ENCODE data around the gene CC2D1A.

CC2D1A gene

DNA sequence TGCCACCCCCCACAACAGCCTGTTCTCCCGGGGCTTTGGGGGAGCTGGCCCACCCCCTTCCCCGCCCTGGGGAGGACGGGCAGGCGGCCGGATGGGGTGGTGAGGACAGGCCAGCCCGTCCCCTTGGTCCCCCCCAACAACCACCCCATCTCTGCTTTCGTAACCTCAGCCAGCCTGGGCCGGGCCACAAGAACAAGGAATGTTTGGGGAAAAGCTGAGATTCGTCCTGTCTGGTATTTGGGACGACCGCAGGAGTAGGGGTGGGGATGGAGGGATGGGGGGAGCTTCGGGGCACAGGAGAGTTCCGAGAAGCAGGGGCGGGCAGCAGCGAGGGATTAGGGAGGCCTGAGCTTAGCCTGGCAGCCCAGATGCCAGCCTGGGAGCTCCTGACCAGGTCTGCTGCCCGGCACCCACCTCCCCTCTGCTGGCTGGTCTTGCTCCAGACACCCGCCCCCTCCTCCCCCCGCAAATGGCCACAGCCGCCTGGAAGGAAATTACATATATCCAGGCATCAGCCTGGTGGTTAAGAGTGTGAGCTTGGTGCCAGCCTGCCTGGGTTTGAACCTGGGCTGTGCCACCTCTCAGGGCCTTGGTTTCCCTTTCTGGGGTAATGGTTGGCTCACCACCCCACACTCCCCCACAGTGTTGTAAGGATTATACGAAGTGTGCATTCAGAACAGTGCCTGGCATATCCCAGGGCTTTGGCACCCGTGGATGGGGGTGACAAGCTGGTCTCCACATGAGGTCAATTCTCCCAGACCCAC is 32.5 kb downstream of the CC2D1A start, which contains the start of gene PODNL1:
TSS of gene PODNL1 (minus strand) at position 117 of the 764 bp plus-strand sequence. CDS start 236 bp downstream, outside the sequence.
- DNase-seq = no peak

DNA sequence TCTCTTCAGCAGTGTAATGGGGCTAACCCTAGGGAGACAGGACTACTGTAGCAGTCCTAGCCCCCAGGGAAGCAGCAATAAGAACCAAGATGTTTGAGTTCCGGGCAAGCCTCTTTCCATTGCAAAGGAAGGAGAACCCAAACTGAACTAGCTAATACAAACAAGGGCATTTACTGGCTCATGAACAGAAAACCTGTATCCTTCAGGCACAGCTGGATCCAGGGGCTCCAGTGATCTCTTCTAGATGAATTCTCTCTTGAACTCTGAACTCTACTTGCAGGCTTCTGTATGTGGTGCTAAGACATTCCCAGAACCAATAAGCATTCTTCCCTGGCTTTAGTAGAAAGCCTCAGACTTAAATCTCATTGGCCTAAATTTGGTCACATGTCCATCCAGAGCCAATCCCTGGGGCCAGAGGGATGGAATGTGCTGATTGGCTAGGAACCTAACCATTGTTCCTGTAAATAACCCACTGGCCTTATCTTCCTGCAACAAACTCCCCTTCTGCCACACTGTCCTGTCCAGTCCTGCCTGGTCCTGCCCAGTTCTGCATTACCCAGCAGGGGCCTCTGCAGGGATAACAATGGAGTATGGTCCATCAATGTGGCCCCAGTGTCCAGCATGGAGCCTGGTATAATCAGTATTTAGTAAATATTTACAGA is 36.2 kb downstream of the CC2D1A start:
- peak; percentile 36 for DNase-seq

DNA sequence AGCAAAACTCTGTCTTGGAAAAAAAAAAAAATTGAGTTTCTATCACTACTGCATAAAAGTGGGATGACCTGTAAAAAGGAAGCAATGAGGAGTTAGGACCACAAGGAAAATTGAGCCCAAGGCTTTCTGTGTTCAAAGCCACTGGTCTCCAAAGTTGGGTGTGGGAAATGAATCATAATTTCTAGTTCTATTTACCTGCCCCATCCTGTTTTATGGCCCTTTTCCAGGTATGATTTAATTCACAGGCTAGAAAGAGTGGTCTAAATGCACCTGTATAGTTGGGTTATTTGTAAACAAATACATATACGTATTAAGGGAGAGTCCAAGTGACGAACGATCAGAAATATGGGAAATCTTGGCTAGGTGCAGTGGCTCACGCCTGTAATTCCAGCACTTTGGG is 40.4 kb downstream of the CC2D1A start:
- DNase-seq = no peak

DNA sequence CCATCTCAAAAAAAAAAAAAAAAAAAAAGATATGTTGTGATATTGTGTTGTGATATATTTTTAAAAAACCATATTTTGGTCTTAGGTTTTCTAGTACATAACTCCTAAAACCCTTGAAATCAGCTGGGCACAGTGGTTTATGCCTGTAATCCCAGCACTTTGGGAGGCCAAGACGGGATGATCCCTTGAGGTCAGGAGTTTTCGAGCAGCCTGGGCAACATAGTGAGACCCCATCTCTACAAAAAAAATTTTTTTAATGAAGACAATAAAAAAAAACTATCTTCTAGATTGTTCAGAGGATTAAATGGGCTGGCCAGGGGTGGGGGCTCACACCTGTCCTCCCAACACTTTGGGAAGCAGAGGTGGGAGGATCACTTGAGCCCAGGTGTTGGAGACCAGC is 45.0 kb downstream of the CC2D1A start:
- no peak for DNase-seq

DNA sequence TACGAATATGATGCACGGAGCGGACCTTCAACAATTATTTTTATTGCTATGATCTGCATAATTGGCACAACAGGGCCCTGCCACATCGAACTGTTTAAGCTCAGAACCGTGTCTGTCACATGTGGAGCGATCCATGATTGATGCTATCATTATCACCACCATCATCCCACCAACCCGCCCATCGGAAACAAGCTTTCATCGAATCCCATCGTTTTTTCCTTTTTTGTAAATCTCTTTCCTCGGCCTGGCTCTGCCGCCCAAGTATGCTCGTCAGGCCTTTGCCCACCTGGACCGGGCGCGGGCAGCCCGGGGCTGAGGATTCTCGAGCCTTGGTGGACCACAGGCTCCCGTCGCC is 45.8 kb downstream of the CC2D1A start:
- no peak for DNase-seq

DNA sequence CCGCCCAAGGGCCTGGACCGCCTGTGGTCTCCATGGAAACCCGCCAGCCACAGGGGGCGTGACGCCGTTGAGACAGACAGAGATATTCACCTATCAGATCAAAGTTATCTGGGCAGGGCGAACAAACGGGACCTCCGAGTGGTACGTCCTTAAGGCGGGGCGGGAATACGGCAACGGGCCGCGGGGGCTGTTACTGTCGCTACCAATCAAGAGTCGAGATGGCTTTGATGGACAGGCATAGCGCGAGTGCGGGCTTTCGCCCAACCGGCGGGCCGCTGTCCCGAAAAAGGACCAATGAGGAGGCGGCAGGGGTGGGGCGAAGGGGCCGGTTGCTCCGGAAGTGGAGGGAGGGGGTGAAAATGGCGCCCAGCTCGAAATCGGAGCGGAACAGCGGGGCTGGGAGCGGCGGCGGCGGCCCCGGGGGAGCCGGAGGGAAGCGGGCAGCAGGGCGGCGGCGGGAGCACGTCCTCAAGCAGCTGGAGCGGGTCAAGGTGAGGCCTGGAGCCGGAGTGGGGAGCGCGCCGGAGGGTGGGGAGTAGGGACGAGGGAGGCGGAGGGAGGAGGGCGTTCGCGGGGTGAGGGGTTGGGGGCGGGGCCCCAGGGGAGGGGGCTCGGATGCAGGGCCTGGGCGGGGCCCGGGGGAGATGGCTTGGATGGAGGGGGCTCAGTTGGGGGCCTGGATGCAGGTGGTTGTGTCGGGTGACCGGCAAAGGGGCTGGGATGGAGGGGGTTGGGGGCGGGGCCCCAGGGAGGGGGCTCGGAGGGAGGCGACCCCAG is 46.3 kb downstream of the CC2D1A start, which contains the start of gene DCAF15:
TSS of gene DCAF15 (plus strand) at position 356 of the 777 bp plus-strand sequence. CDS start at position 360, 4 bp downstream.
- peak; percentile 100 for DNase-seq

DNA sequence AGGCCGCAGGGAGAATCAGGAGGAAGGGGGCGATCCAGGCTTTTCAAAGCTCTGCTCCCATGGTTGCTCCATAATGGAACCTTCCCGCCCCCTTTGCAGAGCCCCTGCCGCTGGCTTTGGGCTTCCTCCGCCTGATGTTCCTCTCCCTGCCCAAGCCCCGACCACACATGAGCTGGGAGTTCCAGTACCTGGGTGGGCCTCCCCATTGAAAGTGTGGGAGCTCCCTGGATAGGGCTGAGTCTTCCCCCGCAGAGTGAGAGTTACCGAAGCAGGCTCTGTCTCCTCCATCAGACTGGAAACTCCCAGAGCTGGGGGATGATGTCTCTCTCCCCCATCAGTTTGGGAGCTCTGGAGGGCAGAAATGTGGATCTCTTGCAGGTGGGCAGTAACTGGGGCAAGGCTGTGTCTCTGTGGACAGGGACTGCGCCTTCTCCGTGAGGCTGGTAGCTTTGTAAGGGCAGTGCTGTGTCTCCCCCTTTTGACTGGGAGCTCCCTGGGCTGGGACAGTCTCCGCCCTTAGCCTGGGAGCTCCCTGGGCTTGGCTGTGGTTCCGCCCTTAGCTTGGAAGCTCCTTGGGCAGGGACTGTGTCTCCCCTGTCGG is 47.0 kb downstream of the CC2D1A start:
- DNase-seq = no peak

DNA sequence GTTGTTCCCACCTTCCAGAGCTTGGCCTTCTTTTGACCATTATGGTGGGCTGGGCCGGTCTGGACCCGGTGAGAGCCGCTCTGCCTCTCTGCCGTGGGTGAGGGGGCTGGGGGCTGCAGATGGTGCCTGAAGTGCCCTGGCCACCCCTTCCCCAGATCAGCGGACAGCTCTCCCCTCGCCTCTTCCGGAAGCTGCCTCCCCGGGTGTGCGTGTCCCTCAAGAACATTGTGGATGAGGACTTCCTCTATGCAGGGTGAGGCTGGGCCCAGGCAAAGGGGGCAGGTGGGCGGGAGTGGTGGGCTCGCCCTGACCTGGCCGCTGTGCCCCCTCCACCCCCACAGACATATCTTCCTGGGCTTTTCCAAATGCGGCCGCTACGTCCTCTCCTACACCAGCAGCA is 48.2 kb downstream of the CC2D1A start:
- DNase-seq = no peak

DNA sequence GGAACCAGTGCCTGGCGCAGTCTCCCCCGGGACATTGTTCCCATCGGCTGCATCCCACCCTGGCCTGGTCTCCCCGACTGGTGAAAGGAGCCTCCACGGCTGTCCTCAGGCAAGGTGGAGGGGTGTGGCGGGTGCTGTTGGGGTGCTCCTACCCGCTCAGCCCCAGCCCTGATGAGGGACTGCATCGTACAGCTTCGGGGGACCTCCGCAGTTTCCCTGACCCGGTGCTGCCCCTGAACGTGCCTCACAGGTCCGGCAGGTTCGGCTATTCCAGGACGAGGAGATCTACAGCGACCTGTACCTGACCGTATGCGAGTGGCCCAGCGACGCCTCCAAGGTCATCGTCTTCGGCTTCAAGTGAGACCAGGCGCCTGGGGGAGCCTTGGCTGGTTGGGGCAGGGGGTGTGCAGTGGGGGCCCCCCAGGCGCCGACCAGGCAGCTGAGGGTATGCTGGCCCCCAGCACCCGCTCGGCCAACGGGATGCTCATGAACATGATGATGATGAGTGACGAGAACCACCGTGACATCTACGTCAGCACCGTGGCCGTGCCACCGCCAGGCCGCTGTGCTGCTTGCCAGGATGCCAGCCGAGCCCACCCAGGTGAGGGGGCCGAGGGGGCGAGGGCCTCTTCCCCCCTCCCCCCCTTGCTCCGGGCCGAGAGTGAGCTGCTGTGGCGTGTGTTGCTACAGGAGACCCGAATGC is 49.8 kb downstream of the CC2D1A start:
- DNase-seq = no peak

DNA sequence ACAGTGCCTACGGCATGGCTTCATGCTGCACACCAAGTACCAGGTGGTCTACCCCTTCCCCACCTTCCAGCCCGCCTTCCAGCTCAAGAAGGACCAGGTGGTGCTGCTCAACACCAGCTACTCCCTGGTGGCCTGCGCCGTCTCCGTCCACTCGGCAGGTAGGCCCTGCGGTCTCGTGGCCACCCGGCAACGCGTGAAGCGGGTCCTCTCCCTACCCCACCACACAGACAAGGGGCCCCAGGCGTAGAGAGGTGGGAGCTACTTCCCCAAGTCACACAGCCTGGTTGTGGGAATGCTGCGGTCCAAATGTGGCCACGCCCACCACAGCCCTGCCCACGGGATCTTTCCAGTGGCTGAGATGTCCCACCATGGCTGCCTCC is 50.4 kb downstream of the CC2D1A start:
- DNase-seq = no peak

DNA sequence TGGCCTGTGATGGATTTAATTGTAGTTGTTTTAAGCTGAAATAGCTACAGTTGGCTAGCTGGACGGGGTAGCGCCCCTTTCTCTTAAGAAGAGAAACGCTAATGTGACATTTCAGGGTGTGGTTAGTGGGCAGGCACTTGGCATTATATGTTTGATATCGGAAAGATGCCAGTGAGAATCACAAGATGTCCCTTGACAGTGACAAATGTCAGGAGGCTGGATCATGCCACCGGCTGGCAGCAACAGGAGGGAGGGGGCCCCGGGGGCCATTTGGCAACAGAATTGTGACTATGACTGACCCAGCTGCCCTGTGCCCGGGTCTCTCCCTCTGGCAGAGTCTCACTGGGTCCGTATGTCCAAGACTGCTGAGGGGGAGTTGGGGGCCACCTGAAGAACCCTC is 51.0 kb downstream of the CC2D1A start:
- DNase-seq = no peak

DNA sequence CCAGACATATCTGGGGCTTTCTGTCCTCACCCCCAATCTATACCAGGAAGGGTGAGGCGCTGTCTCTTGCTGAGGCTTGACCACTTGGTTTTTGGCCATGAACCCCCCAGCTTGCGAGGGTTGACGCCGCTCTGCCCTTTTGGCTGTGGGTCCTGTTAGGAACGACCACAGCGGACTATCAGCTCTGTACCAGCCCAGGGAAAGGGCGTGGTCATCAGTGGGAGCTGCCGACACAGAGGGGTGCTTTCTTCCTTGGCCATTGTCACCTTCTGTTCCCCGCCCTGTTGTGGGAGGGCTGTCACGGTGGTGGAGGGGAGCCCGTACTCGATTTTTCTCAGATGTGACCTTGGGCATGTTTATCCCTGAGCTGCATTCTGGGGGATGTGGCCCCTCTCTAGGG is 52.0 kb downstream of the CC2D1A start:
- DNase-seq = no peak

DNA sequence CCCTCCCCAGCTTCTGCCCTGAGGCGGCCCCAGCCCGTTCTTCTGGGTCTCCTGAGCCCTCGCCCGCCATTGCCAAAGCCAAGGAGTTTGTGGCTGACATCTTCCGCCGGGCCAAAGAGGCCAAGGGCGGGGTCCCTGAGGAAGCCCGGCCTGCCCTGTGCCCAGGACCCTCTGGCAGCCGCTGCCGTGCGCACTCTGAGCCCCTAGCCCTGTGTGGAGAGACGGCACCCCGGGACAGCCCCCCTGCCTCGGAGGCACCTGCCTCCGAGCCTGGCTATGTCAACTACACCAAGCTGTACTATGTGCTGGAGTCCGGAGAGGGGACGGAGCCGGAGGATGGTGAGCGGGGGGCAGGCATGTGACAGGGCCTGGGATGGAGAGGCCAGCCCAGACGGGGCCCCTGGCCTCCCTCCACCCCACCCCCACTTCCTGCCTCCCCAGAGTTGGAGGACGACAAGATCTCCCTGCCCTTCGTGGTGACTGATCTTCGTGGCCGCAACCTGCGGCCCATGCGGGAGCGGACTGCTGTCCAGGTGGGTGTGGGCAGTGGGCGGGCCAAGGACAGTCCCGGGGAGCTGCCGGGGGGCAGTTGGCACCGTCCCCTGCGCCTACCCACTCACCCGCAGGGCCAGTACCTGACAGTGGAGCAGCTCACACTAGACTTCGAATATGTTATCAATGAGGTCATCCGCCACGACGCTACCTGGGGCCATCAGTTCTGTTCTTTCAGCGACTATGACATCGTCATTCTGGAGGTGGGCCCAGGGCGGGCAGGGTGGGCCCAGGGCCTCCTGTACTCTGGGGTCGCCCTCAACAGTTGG is 53.4 kb downstream of the CC2D1A start:
- no peak for DNase-seq

DNA sequence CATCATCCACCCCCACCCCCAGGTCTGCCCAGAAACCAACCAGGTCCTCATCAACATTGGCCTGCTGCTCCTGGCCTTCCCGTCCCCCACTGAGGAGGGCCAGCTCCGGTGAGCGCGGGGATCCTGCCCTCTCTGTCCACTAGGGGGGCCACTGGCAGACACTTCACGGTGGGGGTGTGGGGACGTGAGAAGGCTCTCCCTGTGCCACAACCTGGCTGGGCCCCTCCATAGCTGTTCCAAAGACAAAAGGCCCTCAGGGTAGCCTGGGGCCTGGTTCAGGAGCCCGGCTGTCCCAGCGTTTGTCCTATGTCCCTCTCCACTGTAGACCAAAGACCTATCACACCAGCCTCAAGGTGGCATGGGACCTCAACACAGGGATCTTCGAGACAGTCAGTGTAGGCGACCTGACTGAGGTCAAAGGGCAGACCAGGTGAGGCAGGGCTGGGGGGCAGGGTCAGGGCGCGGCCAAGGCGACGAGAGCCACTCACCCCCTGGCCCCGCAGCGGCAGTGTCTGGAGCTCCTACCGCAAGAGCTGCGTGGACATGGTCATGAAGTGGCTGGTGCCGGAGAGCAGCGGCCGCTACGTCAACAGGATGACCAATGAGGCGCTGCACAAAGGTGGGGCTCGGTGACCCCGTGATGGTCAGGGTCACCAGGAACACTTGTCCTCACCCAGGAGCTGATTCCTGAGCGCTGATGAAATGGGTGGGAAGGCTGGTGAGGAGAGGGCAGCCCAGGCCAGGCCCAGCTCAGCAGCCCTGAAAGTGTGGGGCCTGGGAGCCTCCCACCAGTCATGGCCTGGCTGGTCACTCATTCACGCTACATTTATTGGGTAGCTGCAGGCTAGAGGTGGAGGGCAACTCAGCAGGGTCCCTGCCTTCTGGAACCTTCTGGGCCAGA is 54.2 kb downstream of the CC2D1A start:
- no peak for DNase-seq

DNA sequence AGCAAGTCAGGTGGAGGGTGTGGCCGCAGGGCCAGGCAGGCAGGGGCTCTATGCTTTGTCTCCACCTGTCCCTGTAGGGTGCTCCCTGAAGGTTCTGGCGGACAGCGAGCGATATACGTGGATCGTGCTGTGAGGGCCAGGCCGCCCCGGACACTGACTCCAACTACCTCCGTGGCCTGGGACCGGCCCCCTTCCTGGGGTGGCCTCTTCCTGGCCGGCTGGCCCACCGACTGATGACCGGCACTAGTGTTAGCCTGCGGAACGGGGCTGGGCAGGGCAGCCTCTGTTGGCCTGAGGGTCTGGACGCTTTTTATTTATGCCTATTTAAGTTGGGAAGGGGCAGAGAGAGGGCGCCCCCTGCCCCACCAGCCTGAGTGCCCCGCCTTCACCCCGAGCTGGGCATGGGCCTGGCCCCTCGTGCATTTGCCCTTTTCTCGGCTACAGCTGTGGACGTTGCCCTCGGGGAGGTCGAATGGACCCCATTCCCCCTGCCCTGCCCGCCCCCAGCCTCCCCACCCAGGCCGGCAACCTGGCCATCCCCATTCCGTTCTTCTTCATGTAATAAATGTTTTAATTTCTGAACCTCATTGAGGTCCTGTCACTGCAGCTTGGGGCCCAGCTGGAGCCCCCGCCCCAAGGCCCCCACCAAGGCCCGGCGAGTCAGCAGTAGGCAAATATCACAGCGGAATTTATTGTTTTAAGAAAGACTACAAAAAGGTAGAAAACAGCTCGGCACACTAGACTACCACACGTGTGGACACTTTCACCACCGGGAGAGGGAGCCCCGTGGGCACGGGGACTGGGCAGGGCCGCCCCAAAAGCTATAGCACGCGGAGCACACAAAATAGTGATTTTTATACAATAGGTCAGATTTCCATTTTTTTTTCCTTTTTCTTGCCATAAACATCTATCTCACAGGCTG is 55.1 kb downstream of the CC2D1A start:
- no peak for DNase-seq

DNA sequence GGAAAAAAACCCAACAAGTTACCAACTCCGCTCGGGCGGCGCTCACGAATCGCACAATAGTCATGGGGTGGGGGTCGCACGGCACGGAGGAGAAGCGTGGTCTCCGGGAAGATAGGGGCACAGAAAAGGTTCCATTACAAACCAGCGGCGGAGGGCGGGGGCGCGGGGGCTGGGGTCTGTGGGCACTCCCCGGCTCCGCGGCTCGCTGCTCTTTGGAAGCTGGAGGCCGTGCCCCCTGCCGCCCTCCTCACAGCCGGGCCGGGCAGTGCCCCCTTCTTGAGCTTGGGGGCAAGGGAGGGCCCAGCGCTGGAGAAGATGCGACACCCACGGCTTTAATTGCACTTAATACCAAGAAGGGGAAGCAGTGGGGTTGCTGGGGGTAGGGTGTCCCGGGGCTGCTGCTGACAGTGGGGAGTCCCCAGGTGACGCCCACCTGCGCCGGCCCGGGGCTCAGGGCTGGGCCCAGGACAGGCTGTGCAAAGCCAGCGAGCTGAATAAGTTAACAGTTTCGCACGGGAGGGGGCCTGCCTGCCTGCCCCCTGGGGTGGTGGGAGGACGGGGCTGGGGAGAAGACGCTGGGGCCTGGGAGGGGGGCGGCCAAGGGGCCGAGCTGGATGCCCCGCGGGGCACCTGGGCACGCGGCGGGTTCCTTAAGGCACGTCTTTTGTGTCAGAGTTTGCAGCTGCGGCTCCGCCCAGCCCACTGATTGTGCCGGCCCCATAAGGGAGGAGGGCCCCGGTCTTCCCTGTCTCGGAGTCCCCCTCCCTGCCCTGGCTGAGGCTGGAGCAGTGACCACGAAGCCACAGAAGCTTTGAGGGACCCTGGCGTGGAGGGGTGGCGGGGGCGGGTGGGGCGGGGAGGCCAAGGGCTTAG is 56.1 kb downstream of the CC2D1A start:
- no peak for DNase-seq

DNA sequence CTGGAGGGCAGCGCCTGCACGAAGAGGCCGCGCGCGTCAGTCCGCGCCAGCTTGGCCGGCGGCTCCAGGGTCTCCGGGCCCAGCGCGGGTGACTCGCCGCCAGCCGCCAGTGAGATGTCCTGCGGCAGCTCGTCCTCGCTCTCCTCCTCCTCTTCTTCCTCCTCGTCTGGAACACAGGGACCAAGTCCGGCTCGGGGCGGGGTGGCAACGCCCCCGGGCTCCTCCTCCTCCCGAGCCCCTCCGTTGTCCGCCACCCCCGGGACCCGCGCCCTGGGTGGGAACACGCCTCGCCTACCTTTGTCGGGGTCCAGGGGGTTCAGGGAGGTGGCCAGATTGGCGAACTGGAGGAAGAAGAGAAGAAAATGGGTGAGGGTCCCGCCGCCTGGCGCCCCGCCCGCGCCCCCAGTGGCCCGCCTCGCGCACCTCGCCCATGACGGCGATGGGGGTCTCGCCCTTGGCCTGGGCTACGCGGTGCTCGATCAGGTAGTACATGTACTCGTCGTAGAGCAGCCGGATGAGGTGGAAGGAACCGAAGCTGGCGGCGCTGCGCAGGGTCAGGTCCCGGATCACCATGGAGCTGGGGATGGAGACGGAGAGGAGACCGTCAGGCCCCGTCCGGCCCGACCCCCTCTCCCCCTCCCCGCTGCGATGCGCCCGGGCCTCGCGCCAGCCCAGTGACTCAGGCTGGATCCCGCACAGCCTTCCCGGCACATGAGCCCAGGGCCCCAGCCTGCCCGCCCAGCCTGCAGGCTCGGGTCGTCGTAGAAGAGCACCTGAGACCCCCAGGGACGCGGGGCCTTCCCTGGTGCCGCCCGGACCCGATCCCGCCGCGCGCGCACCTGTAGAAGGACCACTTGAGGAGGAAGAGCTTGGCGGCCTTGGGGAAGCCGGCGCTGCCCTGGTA is 57.0 kb downstream of the CC2D1A start:
- no peak for DNase-seq

Data from NCI-H69 (cell line).